Ovary (tissue), 3 donors: Measurements from ENCODE around the gene ADARB2.

Source experiments
- CTCF ChIP-seq, 3 donors: fragments of 450-650 bp in 2 of 3; fragments of 200-600 bp in 1 of 3; IDR thresholded peaks; one replicate each; pipeline versions ENCODE4 v1.5.1 to v1.8.0; 2016 to 2022; ENCODE audit warnings: antibody characterized with exemption in 3 of 3, mild to moderate bottlenecking in 1 of 3
- EP300 ChIP-seq: sonication (generic); formaldehyde crosslinking; IDR thresholded peaks from one replicate; pipeline ENCODE4 v1.6.1; 2017; ENCODE audit warnings: antibody characterized with exemption
- POLR2A ChIP-seq: fragments of 450-650 bp; IDR thresholded peaks from one replicate; pipeline ENCODE4 v1.6.1; 2017; ENCODE audit warnings: antibody characterized with exemption, mild to moderate bottlenecking, moderate library complexity
- donor health status: DM: no; HTN: no; CAD: no.

- TF ChIP-seq CTCF (IDR thresholded peaks at IDR 0.05) = no peak
- TF ChIP-seq EP300 = no peak
- TF ChIP-seq POLR2A = no peak
Measured at GRCh38 chr10:1607466-1607865, 129.9 kb downstream of the ADARB2 start.
